ENCODE measurements around the gene JAKMIP3.

JAKMIP3 gene

DNA sequence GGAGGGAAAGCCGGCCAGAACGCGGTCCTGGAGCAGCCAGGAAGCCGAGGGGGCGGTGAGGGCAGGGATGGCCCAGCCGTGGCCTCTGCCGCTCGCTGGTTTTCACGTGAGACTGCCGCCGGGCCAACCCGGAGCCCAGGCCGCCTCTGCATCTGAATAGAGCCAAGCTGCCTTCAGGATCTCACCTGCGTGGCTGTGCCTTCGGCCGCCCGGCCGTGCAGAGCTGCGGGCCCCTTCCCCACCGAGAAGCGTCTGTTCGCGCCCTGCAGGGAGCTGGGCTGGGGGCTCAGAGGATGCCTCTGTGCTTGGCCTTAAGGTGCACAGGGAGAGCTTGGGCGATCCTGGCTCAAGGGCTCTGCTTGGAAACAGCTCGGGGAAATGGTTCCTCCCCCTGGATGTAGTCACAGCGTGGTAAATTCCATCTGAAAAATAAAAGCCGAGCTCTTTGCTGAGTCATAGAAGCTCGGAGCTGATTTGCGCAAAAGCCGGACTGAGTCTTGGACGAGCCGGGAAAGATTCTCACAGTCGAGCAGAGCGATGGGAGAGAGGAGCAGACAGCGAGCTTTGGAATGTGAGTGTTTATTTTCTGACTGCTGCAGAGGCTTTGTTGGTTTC lies at the start of gene JAKMIP3:
Gene JAKMIP3 (plus strand): TSS at position 456 of the 615 bp plus-strand sequence. CDS start 38,863 bp downstream, outside the sequence.
- DNase-seq = peak; percentile 24

DNA sequence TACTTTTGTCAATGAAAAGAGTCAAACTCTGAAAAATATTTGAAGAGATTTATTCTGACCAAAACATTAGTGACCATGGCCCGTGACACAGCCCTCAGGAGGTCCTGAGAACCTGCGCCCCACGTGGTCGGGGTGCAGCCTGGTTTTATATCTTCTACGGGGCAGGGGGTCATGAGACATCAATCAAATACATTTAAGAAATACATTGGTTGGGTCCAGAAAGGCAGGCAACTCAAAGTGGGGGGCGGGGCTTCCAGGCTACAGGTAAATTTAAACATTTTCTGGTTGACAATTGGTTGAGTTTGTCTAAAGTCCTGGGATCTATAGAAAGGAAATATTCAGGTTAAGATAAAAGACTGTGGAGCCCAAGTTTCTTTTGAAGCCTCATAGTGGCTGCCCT lies 49.2 kb upstream of the JAKMIP3 start:
- no peak for DNase-seq

DNA sequence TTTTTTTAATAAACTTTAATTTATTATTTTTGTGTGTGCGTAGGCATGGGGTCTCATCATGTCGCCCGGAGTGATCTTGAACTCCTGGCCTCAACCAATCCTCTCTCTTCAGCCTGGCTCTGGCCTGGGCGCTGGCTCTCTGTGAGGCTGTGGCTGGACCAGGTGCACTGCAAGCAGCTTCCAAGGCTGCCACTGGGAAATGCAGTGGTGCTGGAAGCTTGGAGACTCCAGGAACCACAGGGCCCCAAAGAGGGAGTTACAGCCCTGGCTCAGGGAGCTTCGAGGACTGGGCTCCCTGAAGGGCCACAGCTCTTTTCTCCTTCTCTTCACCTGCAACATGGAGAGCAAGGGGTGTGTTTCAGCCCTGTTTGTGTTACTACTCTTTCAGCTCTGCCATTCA lies 47.3 kb upstream of the JAKMIP3 start:
- DNase-seq = no peak

- no peak for DNase-seq
Measured at GRCh38 chr10:132019366-132019765, 46.4 kb upstream of the JAKMIP3 start.

GRCh38 chr10:132020456-132020855 lies 45.3 kb upstream of the JAKMIP3 start:
- DNase-seq = no peak

DNA sequence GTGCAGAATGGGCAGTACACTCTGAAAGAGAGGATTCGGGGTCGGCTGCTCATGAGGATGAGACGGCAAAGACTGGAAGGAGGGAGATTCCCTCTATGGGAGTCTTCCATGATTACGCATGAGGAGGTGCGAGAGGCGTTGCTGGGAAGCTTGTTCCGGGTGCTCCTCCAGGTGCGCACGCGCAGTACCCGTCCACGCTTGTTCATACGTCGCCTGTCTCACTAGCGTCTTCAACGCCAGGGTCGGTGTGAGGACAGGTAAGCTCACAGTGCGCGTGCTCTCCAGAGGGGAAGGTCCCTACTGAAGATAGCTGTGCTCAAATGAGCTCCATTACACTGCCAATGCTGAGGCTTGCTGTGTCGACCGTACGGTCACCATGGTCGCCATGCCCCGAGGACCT lies 44.7 kb upstream of the JAKMIP3 start:
- no peak for DNase-seq

DNA sequence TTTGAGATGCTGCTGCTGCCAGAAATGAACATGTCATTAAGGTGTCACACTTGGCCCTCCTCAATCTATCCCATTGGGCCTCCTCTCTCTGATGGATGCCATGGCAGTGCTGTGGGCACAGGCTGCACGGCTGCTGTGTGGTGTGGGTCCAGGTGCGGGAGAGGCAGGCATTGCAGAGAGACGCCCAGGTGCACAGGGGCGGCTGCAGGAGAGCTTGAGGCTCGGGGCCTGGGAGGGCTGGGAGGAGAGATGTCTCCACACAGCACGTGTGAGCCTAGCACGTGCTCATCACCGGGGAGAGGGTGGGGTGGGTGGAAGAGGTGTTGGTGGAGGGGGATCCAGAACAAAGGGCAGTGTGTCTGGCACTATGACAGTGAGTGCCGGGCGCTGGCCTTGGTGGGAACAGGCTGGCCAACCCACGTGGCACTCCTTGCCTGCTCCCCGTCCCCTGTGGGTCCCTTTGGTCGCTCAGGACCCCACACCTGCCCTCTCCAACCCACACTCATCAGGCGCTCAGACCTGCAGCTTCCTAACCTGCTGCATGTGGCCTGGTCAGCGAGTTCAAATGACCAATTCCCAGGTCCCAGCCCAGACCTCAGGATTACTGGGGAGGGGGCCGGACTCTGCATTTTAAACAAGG lies 44.1 kb upstream of the JAKMIP3 start:
- no peak for DNase-seq

DNA sequence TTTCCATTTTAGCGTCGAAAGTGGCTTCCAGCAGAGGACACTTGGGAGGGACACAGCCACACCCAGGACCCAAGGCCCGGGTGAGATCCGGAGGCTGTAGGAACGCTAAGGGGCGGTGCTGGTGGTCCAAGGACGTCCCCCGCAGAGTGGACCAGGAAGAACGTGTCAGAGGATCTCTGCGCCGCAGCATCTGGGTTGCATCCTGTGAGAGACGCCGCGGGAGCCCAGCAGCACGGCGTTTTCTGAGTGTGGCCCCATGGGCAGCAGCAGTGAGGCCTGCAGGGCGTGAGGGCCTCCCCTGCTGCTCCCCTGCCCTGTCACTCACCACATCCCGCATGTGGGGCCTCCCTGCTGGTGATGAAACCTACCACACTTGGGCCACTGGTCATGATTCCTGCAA lies 43.5 kb upstream of the JAKMIP3 start:
- no peak for DNase-seq

DNA sequence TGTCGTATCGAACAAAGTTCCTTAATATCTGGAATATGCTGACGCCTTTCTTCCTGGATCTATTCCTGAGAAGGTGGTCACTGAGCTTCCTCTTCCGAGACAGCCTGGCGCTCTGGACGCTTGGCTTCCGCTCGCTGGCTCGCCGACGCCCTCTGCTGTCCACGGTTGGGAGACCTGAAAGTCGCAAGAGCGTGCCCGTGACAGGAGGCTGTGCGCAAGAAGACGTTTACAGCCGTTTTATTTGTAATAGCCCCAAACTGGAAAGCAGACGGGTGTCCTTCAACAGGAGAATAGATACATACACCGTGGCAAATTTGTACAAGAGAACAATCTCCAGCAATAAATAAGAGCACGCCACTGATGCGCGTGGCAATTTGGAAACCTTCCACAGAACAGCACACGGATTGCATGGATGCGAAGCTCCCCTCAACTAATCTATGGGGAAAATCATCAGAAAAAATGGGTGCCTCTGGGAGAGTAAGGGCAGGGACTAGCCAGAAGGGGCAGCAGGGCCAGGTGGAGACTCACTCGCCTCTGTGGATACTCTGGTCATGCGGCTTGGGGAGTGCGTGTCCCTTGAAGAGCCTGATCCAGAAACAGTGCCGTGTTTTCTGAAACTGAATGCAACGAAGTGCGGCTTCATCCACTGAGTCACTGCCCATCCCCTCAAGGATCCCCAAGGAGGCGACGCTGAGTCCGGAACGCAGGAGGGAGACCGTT lies 42.5 kb upstream of the JAKMIP3 start:
- DNase-seq = peak; percentile 9

- no peak for DNase-seq
Measured at GRCh38 chr10:132027423-132027983, 38.2 kb upstream of the JAKMIP3 start.

DNA sequence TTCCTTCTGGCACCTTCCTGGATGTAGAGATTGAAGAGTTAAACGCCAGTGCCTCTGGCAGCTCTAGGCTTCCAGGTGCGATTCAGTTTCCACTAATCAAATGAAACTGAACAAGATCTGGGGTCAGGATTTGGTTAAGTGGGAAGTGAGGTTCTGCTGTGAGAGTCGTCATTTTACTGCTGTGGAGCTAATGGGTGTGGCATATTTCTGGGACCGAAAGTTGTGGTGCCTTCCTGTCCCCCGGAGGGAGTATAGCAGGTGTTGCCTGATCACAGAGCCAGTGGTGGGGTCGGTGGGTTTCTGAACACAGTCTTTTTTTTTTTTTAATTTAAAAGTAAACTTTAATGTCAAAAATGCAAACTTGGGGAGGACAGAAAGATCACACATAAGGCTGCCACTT lies 37.0 kb upstream of the JAKMIP3 start:
- no peak for DNase-seq

- DNase-seq = no peak
Measured at GRCh38 chr10:132030898-132031463, 34.8 kb upstream of the JAKMIP3 start.

- DNase-seq = no peak
Measured at GRCh38 chr10:132033632-132034031, 32.1 kb upstream of the JAKMIP3 start.

DNA sequence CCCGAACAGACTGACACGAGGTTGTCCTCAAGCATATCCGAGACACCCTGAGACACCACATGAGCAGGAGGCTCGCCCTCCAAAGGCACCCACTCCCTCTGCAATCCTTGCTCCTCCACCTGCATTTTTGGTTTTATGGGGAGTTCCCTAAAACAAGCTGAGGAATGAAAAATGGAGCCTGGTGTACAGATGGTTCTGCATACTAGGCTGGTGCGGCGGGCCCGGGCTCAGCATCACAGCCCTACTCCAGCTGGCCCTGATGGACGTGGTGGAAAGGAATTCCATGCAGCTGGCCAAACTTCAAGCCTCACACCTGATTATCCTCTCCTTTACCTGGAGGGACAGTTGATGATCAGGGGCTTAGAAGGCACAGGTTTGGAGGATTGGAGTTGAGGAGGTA lies 30.3 kb upstream of the JAKMIP3 start:
- DNase-seq = no peak

GRCh38 chr10:132036153-132036886 lies 29.4 kb upstream of the JAKMIP3 start:
- DNase-seq = no peak

GRCh38 chr10:132036887-132037675 lies 28.7 kb upstream of the JAKMIP3 start:
- no peak for DNase-seq

GRCh38 chr10:132037676-132037975 lies 28.1 kb upstream of the JAKMIP3 start:
- no peak for DNase-seq

- no peak for DNase-seq
Measured at GRCh38 chr10:132039371-132039770, 26.4 kb upstream of the JAKMIP3 start.

DNA sequence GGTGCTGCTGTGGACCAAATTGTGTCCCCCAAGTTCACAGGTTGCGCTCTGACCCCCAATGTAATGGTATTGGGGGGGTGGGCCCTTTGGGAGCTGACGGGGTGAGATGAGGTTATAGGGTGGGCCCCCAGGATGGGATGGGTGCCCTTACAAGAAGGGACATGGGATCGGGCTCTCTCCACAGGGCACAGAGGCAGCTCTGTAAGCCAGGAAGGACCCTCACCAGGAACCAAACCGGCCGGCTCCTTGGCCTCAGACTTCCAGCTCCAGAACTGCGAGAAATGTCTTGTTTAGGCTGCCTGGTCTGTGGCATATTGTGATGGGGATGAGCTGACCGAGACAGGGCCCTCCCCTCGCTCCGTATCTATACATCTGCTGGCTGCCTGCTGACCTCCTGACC lies 25.7 kb upstream of the JAKMIP3 start:
- no peak for DNase-seq

DNA sequence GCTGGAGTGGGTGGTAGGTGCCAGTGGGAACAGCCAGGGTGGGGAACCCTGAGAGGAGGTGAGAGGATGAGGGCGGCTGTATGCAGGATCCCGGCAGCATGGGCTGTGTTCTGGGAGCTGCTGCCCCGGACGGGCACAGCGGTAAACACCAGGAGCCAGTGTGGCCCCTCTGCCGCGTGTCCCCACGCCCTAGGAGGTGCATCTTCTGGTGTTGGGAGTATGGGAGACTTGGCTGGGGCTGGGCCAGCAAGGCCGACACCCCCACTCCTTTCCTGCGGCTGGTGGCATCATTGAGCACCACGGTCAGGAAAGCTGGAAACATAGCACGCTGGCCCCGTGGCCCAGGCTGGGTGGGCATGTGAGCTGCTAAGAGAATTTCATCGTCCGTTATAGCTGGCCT lies 24.4 kb upstream of the JAKMIP3 start:
- DNase-seq = no peak

GRCh38 chr10:132043861-132044695 lies 21.7 kb upstream of the JAKMIP3 start:
- no peak for DNase-seq

Data from GOT3 (cell line).